ENCODE measurements around the gene ANKS1B.
A peak's percentile ranks its signal among the peaks of the same experiment; 100 is the strongest.

The ANKS1B gene

GRCh38 chr12:99549651-99550050 is 435.1 kb downstream of the ANKS1B start:
- no peak for DNase-seq

GRCh38 chr12:99549196-99549595 is 435.5 kb downstream of the ANKS1B start:
- no peak for DNase-seq

- DNase-seq = no peak
These were observed 440.3 kb downstream of the ANKS1B start for GRCh38 chr12:99544457-99544856.

GRCh38 chr12:99529966-99530365 is 454.8 kb downstream of the ANKS1B start:
- DNase-seq = no peak

- no peak for DNase-seq
These were observed 456.3 kb downstream of the ANKS1B start for GRCh38 chr12:99528478-99528877.

- no peak for DNase-seq
These were observed 460.9 kb downstream of the ANKS1B start for GRCh38 chr12:99523853-99524252.

GRCh38 chr12:99522456-99522855 is 462.3 kb downstream of the ANKS1B start:
- no peak for DNase-seq

GRCh38 chr12:99521664-99522063 is 463.1 kb downstream of the ANKS1B start:
- no peak for DNase-seq

- no peak for DNase-seq
These were observed 471.7 kb downstream of the ANKS1B start for GRCh38 chr12:99513066-99513465.

- DNase-seq = no peak
These were observed 478.9 kb downstream of the ANKS1B start for GRCh38 chr12:99505805-99506204.

GRCh38 chr12:99498756-99499155 is 486.0 kb downstream of the ANKS1B start:
- no peak for DNase-seq

- no peak for DNase-seq
These were observed 488.9 kb downstream of the ANKS1B start for GRCh38 chr12:99495799-99496198.

GRCh38 chr12:99493197-99493596 is 491.5 kb downstream of the ANKS1B start:
- DNase-seq = no peak

- DNase-seq = no peak
These were observed 498.5 kb downstream of the ANKS1B start for GRCh38 chr12:99486277-99486676.

- no peak for DNase-seq
These were observed 505.6 kb downstream of the ANKS1B start for GRCh38 chr12:99479149-99479548.

GRCh38 chr12:99476956-99477355 is 507.8 kb downstream of the ANKS1B start:
- DNase-seq = peak; percentile 66

GRCh38 chr12:99455350-99456035 is 529.2 kb downstream of the ANKS1B start:
- DNase-seq = no peak

GRCh38 chr12:99454539-99455172 is 530.1 kb downstream of the ANKS1B start:
- DNase-seq = no peak

GRCh38 chr12:99453836-99454538 is 530.7 kb downstream of the ANKS1B start:
- DNase-seq = no peak

- DNase-seq = no peak
These were observed 534.6 kb downstream of the ANKS1B start for GRCh38 chr12:99450036-99450630.

GRCh38 chr12:99444859-99445316 is 539.8 kb downstream of the ANKS1B start:
- DNase-seq = no peak

GRCh38 chr12:99442758-99443157 is 542.0 kb downstream of the ANKS1B start:
- no peak for DNase-seq

GRCh38 chr12:99439399-99439798 is 545.3 kb downstream of the ANKS1B start:
- DNase-seq = no peak

- no peak for DNase-seq
These were observed 548.2 kb downstream of the ANKS1B start for GRCh38 chr12:99436584-99436983.
